Measurements from ENCODE around the gene GJB5. TPM values are rescaled to one million over a fixed set of nuclear protein-coding genes. Genes with fewer than 3 reads are reported as not detected.

The GJB5 gene
- total RNA-seq, result not detected

GRCh38 chr1:34754964-34755637 lies at the start of gene GJB5:
Gene GJB5, plus strand, starts transcription at chr1:34755047. Its CDS starts 2,284 bp downstream, at chr1:34757331.

GRCh38 chr1:34759503-34760357 lies 4.9 kb downstream of the GJB5 start, which contains the start of gene GJB4:
Gene GJB4, plus strand, starts transcription at chr1:34759740. Its CDS starts 1,515 bp downstream, at chr1:34761255.

GRCh38 chr1:34781071-34781843 lies 26.4 kb downstream of the GJB5 start, which contains the start of gene GJB3:
Gene GJB3, plus strand, starts transcription at chr1:34781214. Its CDS starts 3,549 bp downstream, at chr1:34784763.

GRCh38 chr1:34792868-34793727 lies 38.3 kb downstream of the GJB5 start, which contains the start of gene GJA4:
Gene GJA4, plus strand, starts transcription at chr1:34792999. Its CDS starts 1,215 bp downstream, at chr1:34794214.

Other genes starting within 250 kb of the GJB5 start
- gene GJB4, start 4.7 kb downstream of the GJB5 start, total RNA-seq, result not detected
- gene GJB3, start 26.2 kb downstream of the GJB5 start, total RNA-seq, result not detected
- 3.9 TPM for gene GJA4, start 38.0 kb downstream of the GJB5 start, total RNA-seq
- gene SMIM12, start 104.7 kb downstream of the GJB5 start, total RNA-seq, result 14.3 TPM
- gene DLGAP3, start 174.6 kb downstream of the GJB5 start, total RNA-seq, result 23.8 TPM
- gene TMEM35B, start 230.3 kb downstream of the GJB5 start, total RNA-seq, result 7.8 TPM

All from diencephalon (tissue), 1 donor.